ENCODE results near the gene PGP. TPM values are rescaled to one million over a fixed set of nuclear protein-coding genes. Genes with fewer than 3 reads are reported as not detected.

The PGP gene
- total RNA-seq, 1 experiment from 2014 or later, result 14.1 TPM

GRCh38 chr16:2183671-2184070 lies 31.0 kb downstream of the PGP start:
- DNase-seq (ENCODE audit: low read depth), result no peak

- DNase-seq (ENCODE audit: low read depth), result no peak
Measured at GRCh38 chr16:2181952-2182351, 32.7 kb downstream of the PGP start.

- DNase-seq (ENCODE audit: low read depth), result no peak
Measured at GRCh38 chr16:2180962-2181923, 33.4 kb downstream of the PGP start.

GRCh38 chr16:2180461-2180860 lies 34.2 kb downstream of the PGP start:
- no peak for DNase-seq (ENCODE audit: low read depth)

- DNase-seq (ENCODE audit: low read depth), result no peak
Measured at GRCh38 chr16:2179576-2179975, 35.1 kb downstream of the PGP start.

- DNase-seq (ENCODE audit: low read depth), result no peak
Measured at GRCh38 chr16:2179107-2179501, 35.5 kb downstream of the PGP start.

GRCh38 chr16:2178321-2179106 lies 36.1 kb downstream of the PGP start:
- no peak for DNase-seq (ENCODE audit: low read depth)

GRCh38 chr16:2177561-2177960 lies 37.1 kb downstream of the PGP start:
- DNase-seq (ENCODE audit: low read depth), result no peak

GRCh38 chr16:2177101-2177500 lies 37.5 kb downstream of the PGP start:
- no peak for DNase-seq (ENCODE audit: low read depth)

- no peak for DNase-seq (ENCODE audit: low read depth)
Measured at GRCh38 chr16:2176047-2176446, 38.6 kb downstream of the PGP start.

- DNase-seq (ENCODE audit: low read depth), result no peak
Measured at GRCh38 chr16:2175454-2175853, 39.2 kb downstream of the PGP start.

- DNase-seq (ENCODE audit: low read depth), result no peak
Measured at GRCh38 chr16:2174396-2175131, 40.1 kb downstream of the PGP start.

GRCh38 chr16:2173916-2174315 lies 40.7 kb downstream of the PGP start:
- DNase-seq (ENCODE audit: low read depth), result no peak

- DNase-seq (ENCODE audit: low read depth), result no peak
Measured at GRCh38 chr16:2173366-2173765, 41.3 kb downstream of the PGP start.

GRCh38 chr16:2172688-2173335 lies 41.8 kb downstream of the PGP start:
- DNase-seq (ENCODE audit: low read depth), result no peak

- DNase-seq (ENCODE audit: low read depth), result no peak
Measured at GRCh38 chr16:2171601-2172178, 43.0 kb downstream of the PGP start.

GRCh38 chr16:2170587-2171435 lies 43.8 kb downstream of the PGP start:
- DNase-seq (ENCODE audit: low read depth), result no peak

- DNase-seq (ENCODE audit: low read depth), result no peak
Measured at GRCh38 chr16:2170080-2170479, 44.6 kb downstream of the PGP start.

GRCh38 chr16:2167068-2167638 lies 47.5 kb downstream of the PGP start:
- DNase-seq (ENCODE audit: low read depth), result no peak

Data from RPMI7951 (cell line).